ENCODE results near the gene CACNA2D2.

DNA sequence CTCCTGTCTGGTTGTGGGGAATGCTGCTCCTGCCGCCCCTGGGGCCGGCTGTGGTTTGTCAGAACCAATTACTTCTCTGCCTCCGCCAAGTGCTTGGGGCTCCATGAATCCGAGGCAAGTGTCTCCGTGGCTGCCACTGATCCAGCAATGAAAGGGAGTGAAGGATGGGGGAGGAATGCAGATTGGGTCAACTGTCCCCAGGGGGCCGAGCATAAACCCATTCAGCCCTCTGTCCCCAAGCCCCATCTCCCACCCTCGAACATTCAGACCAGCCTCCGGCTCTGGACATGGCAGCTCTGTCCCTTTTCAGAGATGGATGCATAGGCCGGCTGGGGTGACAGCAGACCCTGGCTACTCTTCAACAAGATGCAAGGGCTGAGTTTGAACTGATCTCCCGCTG is 35.5 kb downstream of the CACNA2D2 start:
- TF ChIP-seq, protein P1, sequence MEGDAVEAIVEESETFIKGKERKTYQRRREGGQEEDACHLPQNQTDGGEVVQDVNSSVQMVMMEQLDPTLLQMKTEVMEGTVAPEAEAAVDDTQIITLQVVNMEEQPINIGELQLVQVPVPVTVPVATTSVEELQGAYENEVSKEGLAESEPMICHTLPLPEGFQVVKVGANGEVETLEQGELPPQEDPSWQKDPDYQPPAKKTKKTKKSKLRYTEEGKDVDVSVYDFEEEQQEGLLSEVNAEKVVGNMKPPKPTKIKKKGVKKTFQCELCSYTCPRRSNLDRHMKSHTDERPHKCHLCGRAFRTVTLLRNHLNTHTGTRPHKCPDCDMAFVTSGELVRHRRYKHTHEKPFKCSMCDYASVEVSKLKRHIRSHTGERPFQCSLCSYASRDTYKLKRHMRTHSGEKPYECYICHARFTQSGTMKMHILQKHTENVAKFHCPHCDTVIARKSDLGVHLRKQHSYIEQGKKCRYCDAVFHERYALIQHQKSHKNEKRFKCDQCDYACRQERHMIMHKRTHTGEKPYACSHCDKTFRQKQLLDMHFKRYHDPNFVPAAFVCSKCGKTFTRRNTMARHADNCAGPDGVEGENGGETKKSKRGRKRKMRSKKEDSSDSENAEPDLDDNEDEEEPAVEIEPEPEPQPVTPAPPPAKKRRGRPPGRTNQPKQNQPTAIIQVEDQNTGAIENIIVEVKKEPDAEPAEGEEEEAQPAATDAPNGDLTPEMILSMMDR (conservative IDR thresholded peaks at IDR 0.05): no peak
- TF ChIP-seq ZFX (IDR thresholded peaks at IDR 0.05): no peak
